ENCODE data around the gene ARL15. TPM values are rescaled to one million over a fixed set of nuclear protein-coding genes. Genes with fewer than 3 reads are reported as not detected.

ARL15 gene
- total and polyA plus RNA-seq, 2 of the 8 experiments (the other 6 are each of a cell fraction or from before 2014, with no cell fraction given) = 9.9 to 21.2 TPM

- H3K18ac ChIP-seq (ENCODE audit: extremely low read depth, low read length) = no peak overlapping the region
- H4K5ac ChIP-seq (ENCODE audit: insufficient read length, low read depth, low read length) = no peak overlapping the region
- H3K36me3 ChIP-seq (ENCODE audit: control insufficient read depth in 2 of 4, insufficient read depth in 4 of 4, low read length in 3 of 4) = 0 out of 8 replicates have a peak, but pooled peaks cover 0 to 3% (median 0%) of the 10 kb centered on the region in 4 experiments
- H2BK5ac ChIP-seq (ENCODE audit: low read depth, low read length) = no peak overlapping the region
- no peak overlapping the region for H3K4me3 ChIP-seq (ENCODE audit: extremely low read depth in 1 of 4, insufficient read depth in 2 of 4, low read depth in 3 of 4, low read length in 4 of 4)
- no peak overlapping the region for H3K4me2 ChIP-seq (ENCODE audit: insufficient read depth in 1 of 2, low read depth in 2 of 2, low read length in 2 of 2)
- H3K23ac ChIP-seq (ENCODE audit: insufficient read length) = no peak overlapping the region
- CTCF ChIA-PET (ENCODE audit: partially characterized antibody) = interaction anchor here (1.0 to 1.4 kb wide), 4 partner anchors 10 to 553 kb away, joined by 3 to 4 read pairs (median 4); no protein-coding TSS in a partner anchor
- H2BK120ac ChIP-seq (replicated peaks; ENCODE audit: low read depth, low read length) = no peak overlapping the region
- H3K4me1 ChIP-seq (replicated peaks in 1 of 4; ENCODE audit: control insufficient read depth in 3 of 4, insufficient read depth in 4 of 4, low read length in 3 of 4) = no peaks in the 10 kb centered on the region; a peak in 2 of 7 replicates
- H4K91ac ChIP-seq (replicated peaks; ENCODE audit: insufficient read length, low read length) = peak overlapping the region; percentile 66
- H4K8ac ChIP-seq (ENCODE audit: extremely low read depth, insufficient read depth, low read length) = no peak overlapping the region
- H3K27me3 ChIP-seq (replicated peaks in 1 of 4; ENCODE audit: control insufficient read depth in 3 of 4, extremely low read depth in 1 of 4, insufficient read depth in 3 of 4, low read length in 3 of 4) = no peaks in the 10 kb centered on the region
- POLR2A ChIA-PET (ENCODE audit: partially characterized antibody) = interaction anchor here (1.1 kb wide), 1 partner anchor 12 kb away, joined by 3 read pairs; no protein-coding TSS in a partner anchor
- H3K27ac ChIP-seq (ENCODE audit: low read depth, low read length) = no peak overlapping the region
- TF ChIP-seq CTCF (IDR thresholded peaks at IDR 0.05; ENCODE audit: control extremely low read depth in 1 of 3, insufficient read depth in 1 of 3, low read depth in 1 of 3, low read length in 3 of 3) (no peak), EGR1 (IDR thresholded peaks at IDR 0.05; ENCODE audit: borderline replicate concordance, low read depth, low read length) (no peak), SP4 (IDR thresholded peaks at IDR 0.05; ENCODE audit: low read length) (no peak)
- H3K56ac ChIP-seq (replicated peaks; ENCODE audit: insufficient read length, low read depth, low read length) = no peak overlapping the region
- H3K79me1 ChIP-seq (ENCODE audit: low read depth, low read length) = no peaks in the 10 kb centered on the region
- no peaks in the 10 kb centered on the region for H3K9me3 ChIP-seq (ENCODE audit: insufficient read depth in 2 of 2, low read depth in 1 of 2, low read length in 1 of 2)
- H3K79me2 ChIP-seq (ENCODE audit: control insufficient read depth in 1 of 2, insufficient read depth in 2 of 2, low read length in 2 of 2) = no peaks in the 10 kb centered on the region
- H2BK20ac ChIP-seq (ENCODE audit: low read length) = no peak overlapping the region
- H3K4ac ChIP-seq (replicated peaks; ENCODE audit: insufficient read length, low read depth, low read length) = no peak overlapping the region
- no peak overlapping the region for H3K14ac ChIP-seq (ENCODE audit: insufficient read length)
- 85% methylated on average over 10 of the region's 10 CpGs; no CpG with 5 or more reads in 1 of the 2 experiments for WGBS, 2 experiments (ENCODE audit: extremely low coverage in 1 of 2, insufficient coverage in 1 of 2, insufficient read length in 1 of 2, insufficient replicate concordance in 2 of 2, low coverage in 1 of 2, low lambda C conversion rate in 2 of 2, missing lambda C conversion rate in 1 of 2)
- H2AFZ ChIP-seq (ENCODE audit: low read length) = no peak overlapping the region
- DNase-seq (ENCODE audit: low read depth in 1 of 2, low spot score in 2 of 2) (no peak), FAIRE-seq (peak; percentile 36)
- H4K20me1 ChIP-seq (replicated peaks in 1 of 2; ENCODE audit: control insufficient read depth in 1 of 2, insufficient read depth in 2 of 2, low read length in 2 of 2) = no peaks in the 10 kb centered on the region
- no peak overlapping the region; the same call in 1 of the 2 replicates for H2AK5ac ChIP-seq (ENCODE audit: low read depth, low read length)
- H2BK15ac ChIP-seq (ENCODE audit: low read length) = 0 out of 2 replicates have a peak overlapping the region, but pooled peaks have one; percentile 46
- no peaks in the 10 kb centered on the region for H3K23me2 ChIP-seq (ENCODE audit: low read depth, low read length)
- H3K9ac ChIP-seq (replicated peaks in 1 of 4; ENCODE audit: extremely low read depth in 1 of 4, low read depth in 3 of 4, low read length in 3 of 4) = no peak overlapping the region
- H2BK12ac ChIP-seq (ENCODE audit: low read depth, low read length) = no peak overlapping the region
Measured at GRCh38 chr5:53983568-53984460, 326.6 kb downstream of the ARL15 start.

All from H1 (cell line).